GM19238 (cell line): ENCODE measurements around the gene RBM47.
A peak's percentile ranks its signal among the peaks of the same experiment; 100 is the strongest.
"Not testable (repeated sequence)": the region's sequence is repeated elsewhere in the genome, so short reads cannot be mapped to it uniquely, and the experiment has no call there.

Source experiments
- DNase-seq: peaks from one replicate; pipeline ENCODE4 v3.0.0; 2011; ENCODE audit warnings: low spot score; ENCODE audit not compliant: insufficient read length

The RBM47 gene

GRCh38 chr4:40564815-40565483 lies 64.7 kb downstream of the RBM47 start:
- DNase-seq: no peak

- no peak for DNase-seq
These were observed 65.7 kb downstream of the RBM47 start for GRCh38 chr4:40564004-40564403.

GRCh38 chr4:40563401-40563800 lies 66.3 kb downstream of the RBM47 start:
- no peak for DNase-seq

- DNase-seq: no peak
These were observed 67.0 kb downstream of the RBM47 start for GRCh38 chr4:40562681-40563080.

GRCh38 chr4:40562208-40562607 lies 67.5 kb downstream of the RBM47 start:
- no peak for DNase-seq

- not testable (repeated sequence) for DNase-seq
These were observed 68.0 kb downstream of the RBM47 start for GRCh38 chr4:40561543-40562177.

- no peak for DNase-seq
These were observed 69.8 kb downstream of the RBM47 start for GRCh38 chr4:40559585-40560465.

- no peak for DNase-seq
These were observed 71.9 kb downstream of the RBM47 start for GRCh38 chr4:40557736-40558135.

GRCh38 chr4:40555176-40555900 lies 74.3 kb downstream of the RBM47 start:
- DNase-seq: no peak

- DNase-seq: not testable (repeated sequence)
These were observed 75.0 kb downstream of the RBM47 start for GRCh38 chr4:40554641-40555040.

GRCh38 chr4:40553995-40554394 lies 75.7 kb downstream of the RBM47 start:
- DNase-seq: no peak

- no peak for DNase-seq
These were observed 77.1 kb downstream of the RBM47 start for GRCh38 chr4:40552536-40552935.

- not testable (repeated sequence) for DNase-seq
These were observed 78.0 kb downstream of the RBM47 start for GRCh38 chr4:40551568-40552136.

GRCh38 chr4:40550948-40551462 lies 78.7 kb downstream of the RBM47 start:
- peak; percentile 25 for DNase-seq

GRCh38 chr4:40550196-40550595 lies 79.5 kb downstream of the RBM47 start:
- DNase-seq: no peak

- DNase-seq: no peak
These were observed 81.4 kb downstream of the RBM47 start for GRCh38 chr4:40548256-40548655.

- no peak for DNase-seq
These were observed 81.9 kb downstream of the RBM47 start for GRCh38 chr4:40547789-40548132.

GRCh38 chr4:40546969-40547788 lies 82.5 kb downstream of the RBM47 start:
- no peak for DNase-seq

- DNase-seq: no peak
These were observed 83.2 kb downstream of the RBM47 start for GRCh38 chr4:40546506-40546905.

- DNase-seq: not testable (repeated sequence)
These were observed 84.2 kb downstream of the RBM47 start for GRCh38 chr4:40545487-40545886.
